Fibroblast of the conjunctiva (primary cell): ENCODE data around the gene RINT1.
"Not testable (repeated sequence)": the region's sequence is repeated elsewhere in the genome, so short reads cannot be mapped to it uniquely, and the experiment has no call there.

Source experiments
- DNase-seq: peaks from one replicate; pipeline ENCODE4 v3.0.0-alpha.2; 2010; ENCODE audit warnings: low read depth

The RINT1 gene

GRCh38 chr7:105531792-105532671 lies at the start of gene RINT1:
Gene RINT1 (plus strand): TSS chr7:105532201. CDS start chr7:105532316, 115 bp downstream.
- peak; percentile 74 for DNase-seq

DNA sequence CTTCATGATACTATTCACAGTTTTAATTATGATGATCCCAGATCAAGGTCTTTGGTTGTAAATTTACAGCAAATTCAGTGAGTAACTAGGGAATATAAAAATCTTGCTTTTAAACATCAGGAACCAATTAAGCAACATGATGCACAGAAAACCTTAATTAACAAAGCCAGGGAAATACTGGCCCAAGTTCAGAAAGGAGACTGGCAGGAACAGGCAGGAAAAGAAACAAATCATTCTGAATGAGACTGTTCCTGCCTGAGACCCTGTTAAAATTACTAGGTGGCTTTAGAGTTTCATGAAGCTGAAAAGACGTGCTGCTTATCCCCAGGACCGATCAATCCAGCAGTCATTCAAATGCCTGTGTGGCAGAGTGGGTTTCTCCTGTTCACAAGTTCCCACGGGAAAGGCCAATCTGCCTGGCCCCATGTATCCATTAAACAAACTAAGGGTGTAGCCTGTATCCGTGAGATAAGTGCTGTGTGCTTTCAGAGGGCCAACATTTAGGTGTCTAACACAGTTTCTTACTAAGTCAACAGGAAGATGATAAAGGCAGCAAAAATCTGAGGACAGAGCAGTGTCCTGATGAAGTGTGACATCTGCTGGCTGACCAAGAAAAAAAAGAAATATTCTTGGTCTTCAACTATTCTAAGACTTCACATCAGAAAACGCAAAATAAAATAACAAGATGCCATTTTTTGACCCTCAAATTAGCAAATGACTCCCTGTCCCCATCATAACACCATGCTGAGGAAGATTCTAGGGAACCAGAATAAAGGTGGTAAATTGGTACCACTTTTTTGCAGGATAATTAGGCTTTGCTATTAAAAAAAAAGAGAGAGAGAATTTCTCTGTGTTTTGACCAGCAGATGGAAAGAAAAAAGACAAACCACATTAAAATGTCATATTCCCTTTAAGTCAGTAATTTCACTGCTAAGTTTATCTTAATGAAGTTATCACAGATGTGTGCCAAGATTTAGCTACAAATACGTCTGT lies 44.1 kb upstream of the RINT1 start:
- peak; percentile 67 for DNase-seq

DNA sequence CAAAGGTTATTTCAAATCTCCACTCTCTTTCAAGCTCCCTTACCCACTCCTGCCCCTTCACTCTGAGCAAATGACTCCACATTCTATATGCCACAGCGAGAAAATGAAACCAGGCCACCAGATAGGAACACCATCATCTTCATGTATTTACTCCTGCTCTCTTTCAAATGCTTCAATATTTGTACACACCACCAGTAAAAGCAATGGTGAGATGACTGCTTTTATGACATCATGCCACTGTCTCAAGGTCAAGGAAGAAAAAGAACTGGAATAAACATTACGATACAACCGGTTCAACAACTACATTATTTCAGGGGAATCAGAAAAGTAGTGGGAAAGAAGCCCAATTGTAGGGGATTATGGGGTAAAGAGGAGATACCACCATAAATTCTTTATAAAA lies 42.6 kb upstream of the RINT1 start:
- no peak for DNase-seq

DNA sequence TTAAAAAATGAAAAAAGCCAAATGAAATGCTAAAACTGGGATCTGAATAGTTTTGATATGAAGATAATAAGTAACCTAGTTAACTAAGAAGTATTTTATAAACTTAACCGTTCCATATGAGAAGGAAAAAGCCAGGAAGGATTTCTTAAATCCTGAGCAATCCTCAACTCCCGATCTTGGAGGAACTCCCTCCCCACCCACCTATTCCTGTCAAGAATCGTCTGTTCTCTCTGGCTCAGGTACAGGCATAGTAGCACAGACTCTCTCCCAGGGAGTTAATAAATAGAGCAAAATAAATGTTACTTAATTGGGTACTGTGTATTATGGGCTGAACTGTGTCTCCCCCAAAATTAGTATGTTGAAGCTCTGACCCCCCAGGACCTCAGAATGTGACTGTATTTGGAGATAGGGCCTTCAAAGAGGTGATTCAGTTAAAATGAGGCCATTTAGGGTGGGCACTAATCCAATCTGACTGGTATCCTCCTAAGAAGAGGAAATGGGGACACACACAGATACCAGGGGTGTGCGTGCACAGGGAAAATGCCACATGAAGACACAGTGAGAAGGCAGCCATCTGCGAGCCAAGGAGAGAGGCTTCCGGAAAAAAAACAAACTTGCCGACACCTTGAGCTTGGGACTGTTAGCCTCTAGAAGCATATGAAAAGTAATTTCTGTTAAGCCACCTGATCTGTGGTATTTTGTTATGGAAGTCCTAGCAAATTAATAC lies 38.6 kb upstream of the RINT1 start:
- no peak for DNase-seq

GRCh38 chr7:105493923-105494315 lies 38.1 kb upstream of the RINT1 start:
- DNase-seq = peak; percentile 67

- DNase-seq = no peak
Observed at GRCh38 chr7:105496521-105496920, 35.5 kb upstream of the RINT1 start.

- DNase-seq = no peak
Observed at GRCh38 chr7:105497016-105497415, 35.0 kb upstream of the RINT1 start.

- no peak for DNase-seq
Observed at GRCh38 chr7:105502173-105502572, 29.8 kb upstream of the RINT1 start.

DNA sequence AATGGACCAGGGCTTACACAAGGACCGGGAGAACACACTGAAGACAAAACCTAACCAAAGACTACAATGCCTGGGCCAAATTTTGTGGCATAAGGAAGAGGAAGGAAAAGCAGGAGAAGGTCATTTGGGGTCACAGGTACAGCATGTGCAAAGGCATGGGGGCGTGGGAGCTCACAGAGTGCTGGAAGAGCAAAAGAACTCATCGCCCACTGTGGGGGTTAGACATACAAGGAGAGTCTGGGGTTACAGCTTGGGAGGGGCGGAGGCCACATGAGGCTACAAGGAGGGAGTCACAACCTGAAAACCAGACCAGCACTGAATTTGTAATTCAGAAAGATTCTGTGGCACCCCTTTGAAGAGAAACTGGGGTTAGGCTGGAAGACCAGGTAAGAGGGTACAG lies 19.6 kb upstream of the RINT1 start:
- no peak for DNase-seq

DNA sequence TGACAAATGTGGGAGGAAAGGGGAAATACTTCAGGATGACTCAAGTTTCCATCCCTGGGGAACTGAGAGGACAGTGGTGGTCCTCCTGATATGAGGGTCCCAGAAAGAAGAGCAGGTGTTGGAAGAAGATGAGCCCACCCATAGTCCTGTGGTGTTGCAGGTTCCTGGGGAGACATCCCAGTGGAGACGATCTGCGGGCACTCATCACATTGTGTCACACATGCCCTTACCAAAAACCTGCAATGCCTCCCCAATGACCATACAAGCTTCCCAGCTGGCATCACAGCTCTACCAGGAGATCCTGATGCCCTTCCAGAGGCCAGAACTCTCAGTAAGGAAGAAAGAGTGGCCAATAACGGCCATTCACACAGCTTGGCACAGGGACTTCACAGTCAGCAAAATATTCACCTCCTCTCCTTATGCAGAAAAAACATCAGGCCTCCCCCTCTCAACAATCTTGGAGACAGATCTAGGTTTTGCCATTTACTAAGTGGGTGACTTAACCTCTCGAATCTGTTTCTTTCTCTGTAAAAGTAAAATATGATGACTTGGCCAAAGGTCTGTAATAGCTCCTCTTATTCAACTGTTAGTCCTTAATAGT lies 19.0 kb upstream of the RINT1 start:
- DNase-seq = no peak

DNA sequence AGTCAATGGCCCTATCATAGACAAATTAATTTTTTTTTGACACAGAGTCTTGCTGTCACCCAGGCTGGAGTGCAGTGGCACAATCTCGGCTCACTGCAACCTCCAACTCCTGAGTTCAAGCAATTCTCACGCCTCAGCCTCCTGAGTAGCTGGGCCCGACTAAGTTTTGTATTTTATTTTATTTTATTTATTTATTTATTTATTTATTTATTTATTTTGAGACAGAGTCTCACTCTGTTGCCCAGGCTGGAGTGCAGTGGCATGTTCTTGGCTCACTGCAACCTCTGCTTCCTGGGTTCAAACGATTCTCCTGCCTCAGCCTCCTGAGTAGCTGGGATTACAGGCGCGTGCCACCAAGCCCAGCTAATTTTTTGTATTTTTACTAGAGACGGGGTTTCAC lies 16.4 kb upstream of the RINT1 start:
- not testable (repeated sequence) for DNase-seq

- no peak for DNase-seq
Observed at GRCh38 chr7:105519353-105519752, 12.6 kb upstream of the RINT1 start.

DNA sequence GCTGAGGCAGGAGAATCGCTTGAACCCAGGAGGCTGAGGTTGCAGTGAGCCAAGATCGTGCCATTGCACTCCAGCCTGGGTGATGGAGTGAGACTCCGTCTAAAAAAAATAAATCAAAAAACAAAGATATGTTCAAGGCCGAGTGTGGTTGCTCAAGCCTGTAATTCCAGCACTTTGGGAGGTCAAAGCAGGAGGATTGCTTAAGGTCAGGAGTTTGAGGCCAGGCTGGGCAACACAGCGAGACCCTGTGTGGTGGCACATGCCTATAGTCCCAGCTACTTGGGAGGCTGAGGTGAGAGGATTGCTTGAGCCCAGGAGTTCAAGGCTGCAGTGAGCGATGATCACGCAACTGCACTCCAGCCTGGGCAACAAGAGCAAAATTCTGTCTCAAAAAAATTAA lies 11.4 kb upstream of the RINT1 start:
- not testable (repeated sequence) for DNase-seq

GRCh38 chr7:105521027-105521716 lies 10.8 kb upstream of the RINT1 start:
- no peak for DNase-seq

GRCh38 chr7:105521717-105522463 lies 10.1 kb upstream of the RINT1 start, which contains the start of gene PUS7:
Gene PUS7 (minus strand): TSS chr7:105522271. CDS start chr7:105508512, 13,759 bp downstream.
- peak; percentile 70 for DNase-seq

DNA sequence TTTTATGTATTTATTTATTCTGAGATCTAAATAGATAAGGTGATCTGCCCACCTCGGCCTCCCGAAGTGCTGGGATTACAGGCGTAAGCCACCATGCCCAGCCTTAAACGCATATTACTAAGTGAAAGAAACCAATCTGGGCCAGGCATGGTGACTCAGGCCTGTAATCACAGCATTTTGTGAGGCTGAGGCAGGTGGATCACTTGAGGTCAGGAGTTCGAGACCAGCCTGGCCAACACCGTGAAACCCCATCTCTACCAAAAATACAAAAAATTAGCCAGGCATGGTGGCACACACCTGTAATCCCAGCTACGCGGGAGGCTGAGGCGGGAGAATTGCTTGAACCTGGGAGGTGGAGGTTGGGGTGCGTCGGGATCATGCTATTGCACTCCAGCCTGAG lies 7.6 kb upstream of the RINT1 start:
- DNase-seq = not testable (repeated sequence)

- no peak for DNase-seq
Observed at GRCh38 chr7:105524840-105525239, 7.2 kb upstream of the RINT1 start.

DNA sequence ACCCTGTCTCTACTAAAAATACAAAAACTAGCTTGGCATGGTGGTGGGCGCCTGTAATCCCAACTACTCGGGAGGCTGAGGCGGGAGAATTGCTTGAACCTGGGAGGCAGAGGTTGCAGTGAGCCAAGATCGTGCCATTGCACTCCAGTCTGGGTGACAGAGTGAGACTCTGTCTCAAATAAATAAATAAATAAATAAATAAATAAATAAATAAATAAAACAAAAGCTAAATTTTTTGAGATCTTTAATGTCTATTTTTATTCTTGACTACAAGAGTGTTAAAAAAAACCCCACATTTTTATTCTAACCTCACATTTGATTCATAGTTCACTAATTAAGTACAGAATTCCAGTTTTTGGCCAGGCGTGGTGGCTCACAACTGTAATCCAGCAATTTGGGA lies 4.3 kb upstream of the RINT1 start:
- DNase-seq = not testable (repeated sequence)

DNA sequence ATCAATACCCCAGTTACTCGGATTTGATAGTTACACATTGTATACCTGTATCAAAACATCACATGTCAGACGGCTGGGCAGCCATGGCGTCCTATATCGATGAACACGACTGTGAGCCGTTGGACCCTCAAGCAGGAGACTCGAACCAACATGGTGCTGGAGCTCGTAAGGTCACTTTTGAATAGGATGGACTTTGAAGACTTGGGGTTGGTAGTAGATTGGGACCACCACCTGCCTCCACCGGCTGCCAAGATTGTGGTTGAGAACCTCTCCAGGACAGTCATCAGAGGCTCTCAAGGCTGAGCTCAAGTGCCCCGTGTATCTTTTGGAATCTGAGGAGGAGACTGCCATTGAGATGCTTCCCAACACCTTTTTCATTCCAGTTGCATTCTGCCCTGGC lies 1.9 kb upstream of the RINT1 start:
- no peak for DNase-seq

DNA sequence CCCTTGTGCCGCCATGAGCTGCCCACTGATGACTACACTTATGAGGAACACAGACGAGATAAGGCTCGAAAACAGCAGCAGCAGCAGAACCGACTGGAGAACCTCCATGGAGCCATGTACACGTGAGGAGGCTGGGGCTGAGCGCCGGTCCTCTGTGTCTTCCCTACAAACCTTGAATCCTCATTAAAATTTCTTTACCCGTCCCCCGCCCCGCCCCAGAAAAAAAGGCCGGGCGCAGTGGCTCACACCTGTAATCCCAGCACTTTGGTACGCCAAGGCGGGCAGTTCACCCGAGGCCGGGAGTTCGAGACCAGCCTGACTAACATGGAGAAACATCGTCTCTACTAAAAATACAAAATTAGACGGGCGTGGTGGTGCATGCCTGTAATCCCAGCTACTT lies 1.5 kb upstream of the RINT1 start:
- DNase-seq = no peak
